DMS53 (cell line): ENCODE measurements around the gene ARTN.

Experiments
- DNase-seq: peaks from one replicate; lab custom pipeline; 2025; lab: John Stamatoyannopoulos, UW

ARTN gene

DNA sequence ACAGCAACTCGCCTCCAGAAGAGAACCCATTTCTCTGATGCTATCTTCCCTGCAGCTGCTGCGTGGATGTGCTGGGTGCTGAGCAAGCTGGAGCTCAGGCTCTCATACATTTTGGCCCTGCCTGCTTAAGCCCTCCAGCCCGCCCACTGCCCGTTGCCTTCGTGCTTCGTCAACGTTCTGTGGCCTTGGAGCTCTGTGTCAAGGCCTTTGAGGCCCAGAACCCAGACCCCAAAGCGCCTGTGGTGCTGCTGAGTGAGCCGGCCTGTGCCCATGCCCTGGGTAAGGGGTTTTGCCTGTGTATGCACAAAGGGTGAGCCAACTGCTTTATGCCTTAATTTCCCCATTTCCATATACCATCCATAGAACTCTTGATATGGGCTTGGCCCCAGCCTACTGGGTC, 37.3 kb downstream of the ARTN start:
- no peak for DNase-seq

DNA sequence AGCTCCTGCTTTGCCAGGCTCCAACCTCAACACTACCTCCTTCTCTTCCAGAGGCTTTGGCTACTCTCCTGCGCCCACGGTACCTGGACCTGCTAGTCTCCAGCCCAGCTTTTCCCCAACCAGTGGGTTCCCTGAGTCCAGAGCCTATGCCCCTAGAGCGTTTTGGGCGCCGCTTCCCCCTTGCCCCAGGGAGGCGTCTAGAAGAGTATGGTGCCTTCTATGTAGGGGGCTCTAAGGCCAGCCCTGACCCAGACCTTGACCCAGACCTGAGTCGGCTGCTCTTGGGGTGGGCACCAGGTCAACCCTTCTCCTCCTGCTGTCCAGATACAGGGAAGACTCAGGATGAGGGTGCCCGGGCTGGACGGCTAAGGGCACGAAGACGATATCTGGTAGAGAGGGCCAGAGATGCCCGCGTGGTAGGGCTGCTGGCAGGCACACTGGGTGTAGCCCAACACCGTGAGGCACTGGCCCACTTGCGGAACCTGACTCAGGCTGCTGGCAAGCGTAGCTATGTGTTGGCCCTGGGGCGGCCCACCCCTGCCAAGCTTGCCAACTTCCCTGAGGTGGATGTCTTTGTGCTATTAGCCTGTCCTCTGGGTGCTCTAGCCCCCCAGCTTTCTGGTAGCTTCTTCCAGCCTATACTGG, 37.9 kb downstream of the ARTN start:
- no peak for DNase-seq

GRCh38 chr1:43973981-43974442, 40.4 kb downstream of the ARTN start:
- no peak for DNase-seq

DNA sequence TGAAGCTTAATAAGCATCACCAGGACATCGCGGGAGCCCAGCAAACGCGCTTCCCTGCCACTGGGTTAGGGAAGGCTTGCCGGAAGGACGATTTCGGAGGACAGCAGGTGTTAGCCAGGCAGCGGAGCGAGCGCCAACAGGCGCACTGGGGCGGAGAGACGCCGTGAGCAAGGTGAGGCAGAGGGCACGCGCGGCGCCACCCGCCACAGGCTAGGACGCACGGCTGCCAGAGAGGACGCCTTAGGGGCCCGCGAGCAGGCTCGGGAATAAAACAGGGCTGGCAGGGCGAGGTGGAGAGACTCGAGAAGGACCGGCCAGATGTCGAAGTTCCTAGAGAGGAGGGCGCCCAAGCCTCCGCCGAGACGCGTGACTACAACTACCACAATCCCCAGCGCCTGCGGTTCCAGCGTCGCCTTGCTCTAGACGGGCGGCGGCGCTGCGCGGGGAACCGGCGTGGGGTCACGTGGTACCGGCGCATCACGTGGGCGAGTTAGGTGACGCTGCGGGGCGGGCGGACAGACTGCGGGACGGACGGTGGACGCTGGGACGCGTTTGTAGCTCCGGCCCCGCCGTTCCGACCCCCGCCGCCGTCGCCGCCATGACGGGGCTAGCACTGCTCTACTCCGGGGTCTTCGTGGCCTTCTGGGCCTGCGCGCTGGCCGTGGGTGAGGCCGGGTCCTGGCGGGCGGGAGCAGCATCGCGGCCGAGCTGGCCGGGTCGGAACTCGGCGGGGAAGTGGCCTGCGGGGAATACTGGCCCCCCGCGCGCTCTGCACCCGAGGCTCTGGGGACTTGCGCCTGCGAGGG, 41.0 kb downstream of the ARTN start, which contains the start of gene ATP6V0B:
Gene ATP6V0B, plus strand, starts transcription at position 518 of the 806 bp plus-strand sequence. Its CDS starts 81 bp downstream, at position 599.
- DNase-seq: peak; percentile 99

DNA sequence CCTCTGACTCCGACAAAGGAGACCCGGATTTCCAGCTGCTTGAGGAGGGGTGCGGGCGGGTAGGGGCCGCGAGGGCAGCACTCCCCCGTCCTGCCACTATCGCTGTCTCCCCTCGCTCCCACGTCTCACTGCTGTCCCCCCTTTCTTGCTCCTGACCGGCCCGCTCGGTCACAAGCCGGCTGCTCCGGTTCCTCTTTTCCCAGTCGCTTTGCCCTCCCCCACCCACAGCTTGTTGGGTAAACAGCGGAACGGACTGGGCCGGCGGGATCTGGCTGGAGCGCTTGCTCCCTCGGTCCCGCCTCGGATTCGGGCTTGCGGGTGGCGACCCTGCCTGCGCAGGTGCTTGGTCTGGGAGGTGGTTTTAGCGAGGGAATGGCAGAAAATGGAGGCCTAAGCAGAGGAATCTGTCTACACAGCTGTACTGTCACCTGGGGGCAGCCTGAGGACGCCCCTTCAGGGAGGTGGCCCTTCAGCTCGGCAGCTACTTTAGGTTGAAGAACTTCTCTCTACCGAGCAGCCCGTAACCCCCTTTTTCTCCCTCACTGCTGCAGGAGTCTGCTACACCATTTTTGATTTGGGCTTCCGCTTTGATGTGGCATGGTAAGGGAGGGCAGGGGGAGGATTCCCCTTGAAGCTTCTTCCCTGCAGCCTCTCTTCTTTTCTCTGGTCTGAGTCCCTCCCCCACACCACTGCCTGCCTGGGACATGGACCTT, 41.8 kb downstream of the ARTN start:
- peak; percentile 77 for DNase-seq

DNA sequence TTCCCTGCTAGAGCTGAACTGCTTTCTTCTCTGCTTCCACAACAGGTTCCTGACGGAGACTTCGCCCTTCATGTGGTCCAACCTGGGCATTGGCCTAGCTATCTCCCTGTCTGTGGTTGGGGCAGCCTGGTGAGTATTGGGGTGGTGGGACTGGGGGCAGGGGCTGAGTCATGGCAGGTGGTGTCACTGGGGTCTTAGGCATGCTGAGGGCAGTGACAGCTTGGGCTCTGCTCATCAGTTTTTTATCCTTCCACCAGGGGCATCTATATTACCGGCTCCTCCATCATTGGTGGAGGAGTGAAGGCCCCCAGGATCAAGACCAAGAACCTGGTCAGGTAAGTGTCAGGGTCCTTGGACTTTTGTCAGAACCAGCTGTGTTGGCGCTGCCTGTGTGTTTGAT, 42.4 kb downstream of the ARTN start:
- no peak for DNase-seq

DNA sequence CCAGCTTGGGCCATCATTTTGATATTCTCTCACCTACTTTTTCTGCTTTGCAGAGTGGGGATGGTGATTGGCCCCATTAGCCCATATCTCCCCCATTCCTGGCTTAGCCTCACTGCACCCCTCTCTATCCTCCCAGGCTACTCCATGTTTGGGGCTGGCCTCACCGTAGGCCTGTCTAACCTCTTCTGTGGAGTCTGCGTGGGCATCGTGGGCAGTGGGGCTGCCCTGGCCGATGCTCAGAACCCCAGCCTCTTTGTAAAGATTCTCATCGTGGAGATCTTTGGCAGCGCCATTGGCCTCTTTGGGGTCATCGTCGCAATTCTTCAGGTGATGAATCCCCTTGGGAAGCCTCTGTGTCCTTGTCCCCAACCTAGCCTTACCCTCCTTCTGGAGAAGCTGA, 43.3 kb downstream of the ARTN start:
- no peak for DNase-seq

DNA sequence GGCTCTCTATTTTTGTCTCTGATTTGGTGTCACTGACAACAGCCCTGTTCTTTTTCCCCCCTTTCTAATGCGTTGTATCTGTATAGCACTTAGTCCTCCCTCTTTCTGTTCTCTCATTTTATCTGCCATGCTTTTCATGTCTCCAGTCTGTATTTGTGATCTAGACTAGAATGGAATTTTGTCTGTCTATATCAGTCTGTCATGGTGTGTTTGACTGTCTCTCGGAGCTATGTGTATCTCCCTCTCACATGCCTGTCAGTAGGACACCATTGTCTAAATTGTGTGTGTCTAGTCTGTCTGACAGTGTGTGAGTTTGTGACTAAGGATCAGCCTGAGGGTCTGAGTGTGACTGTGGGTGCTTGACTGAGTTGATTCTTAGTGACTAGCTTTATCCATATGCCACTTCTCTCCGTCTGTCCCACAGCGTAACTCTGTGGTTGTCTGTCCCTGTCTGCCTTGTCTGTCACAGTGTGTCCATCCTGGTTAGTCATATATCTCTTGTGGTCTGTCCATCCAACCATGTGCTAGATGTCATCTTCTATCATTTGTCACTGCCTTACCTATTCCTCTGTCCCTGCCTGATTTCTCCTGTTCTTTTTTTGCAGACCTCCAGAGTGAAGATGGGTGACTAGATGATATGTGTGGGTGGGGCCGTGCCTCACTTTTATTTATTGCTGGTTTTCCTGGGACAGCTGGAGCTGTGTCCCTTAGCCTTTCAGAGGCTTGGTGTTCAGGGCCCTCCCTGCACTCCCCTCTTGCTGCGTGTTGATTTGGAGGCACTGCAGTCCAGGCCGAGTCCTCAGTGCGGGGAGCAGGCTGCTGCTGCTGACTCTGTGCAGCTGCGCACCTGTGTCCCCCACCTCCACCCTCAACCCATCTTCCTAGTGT, 44.0 kb downstream of the ARTN start:
- no peak for DNase-seq

GRCh38 chr1:43978264-43978550, 44.6 kb downstream of the ARTN start:
- DNase-seq: no peak

- peak; percentile 77 for DNase-seq
These were observed 45.1 kb downstream of the ARTN start, which contains the start of gene B4GALT2 for GRCh38 chr1:43978551-43979260. TSS of gene B4GALT2 (plus strand) at chr1:43979210. CDS start at chr1:43981161, 1,951 bp downstream.

GRCh38 chr1:43979261-43979527, 45.6 kb downstream of the ARTN start:
- DNase-seq: no peak

DNA sequence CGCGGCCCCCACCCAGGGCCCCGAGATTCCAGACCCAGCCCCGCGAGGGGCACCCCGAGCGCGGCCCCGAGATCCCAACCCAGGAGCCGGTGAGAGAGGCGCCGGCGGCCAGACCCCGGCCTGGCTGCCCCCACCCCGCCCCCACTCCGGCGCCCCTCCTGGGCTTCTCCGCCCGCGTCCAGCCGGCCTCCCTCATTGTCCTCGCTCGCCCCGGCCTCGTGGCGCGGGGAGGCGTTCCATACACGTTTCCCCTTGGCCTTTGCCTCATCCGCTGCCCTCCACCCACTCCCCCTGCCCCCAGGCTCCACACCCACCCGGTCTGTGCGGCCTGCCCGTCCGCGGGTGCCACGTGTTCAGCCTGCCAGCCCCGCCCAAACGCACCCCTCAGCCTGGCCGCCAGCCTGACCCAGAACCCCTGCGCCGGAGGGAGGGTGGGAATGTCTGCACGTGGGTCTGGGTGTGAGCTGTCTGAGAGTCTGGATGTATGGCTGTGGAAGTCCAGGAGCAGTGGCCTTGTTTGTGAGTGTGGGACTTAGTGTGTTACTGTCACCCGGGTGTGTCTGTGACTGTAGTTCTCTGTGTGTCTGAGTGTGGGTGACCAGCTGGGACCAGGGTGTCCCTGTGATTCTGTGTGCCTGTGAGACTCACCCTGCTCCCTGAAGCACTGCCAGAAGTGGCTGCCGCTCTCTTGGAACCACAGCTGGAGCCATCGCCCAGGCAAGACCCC, 46.1 kb downstream of the ARTN start:
- peak; percentile 68 for DNase-seq

- no peak for DNase-seq
These were observed 46.9 kb downstream of the ARTN start for GRCh38 chr1:43980255-43981134.

- no peak for DNase-seq
These were observed 47.5 kb downstream of the ARTN start for GRCh38 chr1:43981135-43981491.

DNA sequence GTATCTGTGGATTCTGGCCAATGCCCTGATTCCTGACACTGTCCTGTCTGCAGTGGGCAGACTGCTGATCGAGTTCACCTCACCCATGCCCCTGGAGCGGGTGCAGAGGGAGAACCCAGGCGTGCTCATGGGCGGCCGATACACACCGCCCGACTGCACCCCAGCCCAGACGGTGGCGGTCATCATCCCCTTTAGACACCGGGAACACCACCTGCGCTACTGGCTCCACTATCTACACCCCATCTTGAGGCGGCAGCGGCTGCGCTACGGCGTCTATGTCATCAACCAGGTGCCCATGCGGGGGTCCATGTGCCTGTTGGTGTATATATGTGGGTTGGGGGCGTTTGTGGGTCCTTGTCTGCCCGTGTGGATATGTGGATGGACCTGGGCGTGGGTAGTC, 48.0 kb downstream of the ARTN start:
- no peak for DNase-seq

DNA sequence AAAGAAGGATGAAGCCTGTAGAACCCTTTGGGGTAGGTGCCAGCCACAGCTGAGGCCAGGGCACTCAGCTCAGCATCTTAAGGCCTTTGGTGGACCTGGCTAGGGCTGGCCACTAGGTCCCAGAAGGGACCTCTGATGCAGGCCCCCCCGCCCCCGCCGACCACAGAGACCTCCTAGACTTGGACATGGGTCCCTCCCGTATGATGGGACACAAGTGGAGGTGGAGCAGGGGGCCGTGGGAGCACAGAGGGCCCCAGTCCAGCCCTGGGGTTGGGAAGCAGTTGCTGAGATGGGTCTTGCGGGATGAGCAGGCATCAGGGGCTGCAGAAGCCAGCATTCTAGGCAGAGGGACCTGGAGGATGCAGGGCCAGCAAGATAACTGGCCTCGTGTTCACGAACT, 48.6 kb downstream of the ARTN start:
- no peak for DNase-seq

DNA sequence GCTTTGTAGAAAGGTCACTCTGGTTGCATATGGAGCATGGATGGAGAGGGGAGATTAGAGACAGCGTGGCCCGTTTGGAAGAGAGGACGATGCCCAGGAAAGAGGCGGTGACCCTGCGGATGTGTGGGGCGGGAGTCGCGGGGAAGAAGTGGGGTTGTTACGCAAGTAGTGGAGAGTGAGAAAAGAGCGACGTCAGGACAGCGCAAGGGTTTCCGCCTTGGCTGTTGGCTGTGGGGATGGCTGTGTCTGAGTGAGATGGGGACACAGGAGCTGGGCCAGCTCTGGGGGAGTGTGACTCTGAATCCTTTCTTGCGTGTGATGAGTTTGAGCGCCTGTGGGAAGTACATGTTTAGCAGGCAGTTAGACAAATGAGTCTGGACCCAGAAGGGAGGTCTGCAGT, 49.2 kb downstream of the ARTN start:
- no peak for DNase-seq

- DNase-seq: no peak
These were observed 49.8 kb downstream of the ARTN start for GRCh38 chr1:43983253-43983899.

- no peak for DNase-seq
These were observed 51.3 kb downstream of the ARTN start for GRCh38 chr1:43984855-43985254.
